HepG2 (cell line): Measurements from ENCODE around the gene ANKRD66.

ENCODE experiments used
- ADNP ChIP-seq: sonication (generic); formaldehyde crosslinking; IDR thresholded peaks from 2 replicates; pipeline ENCODE4 v1.4.0; 2020; ENCODE audit warnings: missing genetic modification reagents
- CENPX ChIP-seq: sonication (generic); formaldehyde crosslinking; IDR thresholded peaks from 2 replicates; pipeline ENCODE4 v1.9.0; 2021; ENCODE audit warnings: mild to moderate bottlenecking, missing genetic modification reagents, moderate library complexity
- EZH2 ChIP-seq: conservative IDR thresholded peaks from 2 replicates; pipeline ENCODE4 v1.6.1; 2012; ENCODE audit warnings: mild to moderate bottlenecking, low read depth, low read length, moderate library complexity
- FOSL2 ChIP-seq: sonication (generic); formaldehyde crosslinking; IDR thresholded peaks from 2 replicates; pipeline ENCODE4 v1.4.0; 2020; ENCODE audit warnings: missing genetic modification reagents
- JUNB ChIP-seq: sonication (generic); formaldehyde crosslinking; IDR thresholded peaks from 2 replicates; pipeline ENCODE4 v1.8.0; 2022; ENCODE audit warnings: missing genetic modification reagents, mild to moderate bottlenecking, borderline replicate concordance
- KLF16 ChIP-seq, 2 experiments: sonication (generic) in 1 of 2; formaldehyde crosslinking in 1 of 2; IDR thresholded peaks; 2 replicates each; pipeline versions ENCODE4 v1.6.1 to v1.8.0; 2016 to 2023; ENCODE audit warnings: missing genetic modification reagents in 2 of 2, missing compliant biosample characterization in 1 of 2
- MED13 ChIP-seq: sonication (generic); formaldehyde crosslinking; IDR thresholded peaks from 2 replicates; pipeline ENCODE4 v1.5.0; 2020; ENCODE audit warnings: missing genetic modification reagents
- POLR2A ChIP-seq, 2 experiments: IDR thresholded peaks; 2 replicates each; pipeline ENCODE4 v1.6.1; 2011; ENCODE audit warnings: low read depth in 2 of 2, low read length in 2 of 2, mild to moderate bottlenecking in 1 of 2, moderate library complexity in 1 of 2; ENCODE audit not compliant: insufficient read depth in 1 of 2
- RFXAP ChIP-seq: sonication (generic); formaldehyde crosslinking; IDR thresholded peaks from 2 replicates; pipeline ENCODE4 v1.4.0; 2020; ENCODE audit warnings: missing genetic modification reagents, borderline replicate concordance
- SP1 ChIP-seq, 2 experiments: fragments of 450-650 bp in 1 of 2; sonication (generic) in 1 of 2; formaldehyde crosslinking in 1 of 2; IDR thresholded peaks; 2 replicates each; pipeline versions ENCODE4 v1.4.0 to v1.6.1; 2016 to 2020; ENCODE audit warnings: missing genetic modification reagents in 1 of 2
- TF ChIP-seq, protein P1 (sequence below): sonication (generic); formaldehyde crosslinking; IDR thresholded peaks from 2 replicates; pipeline ENCODE4 v1.4.0; 2020; ENCODE audit warnings: mild to moderate bottlenecking, missing genetic modification reagents, borderline replicate concordance

DNA sequence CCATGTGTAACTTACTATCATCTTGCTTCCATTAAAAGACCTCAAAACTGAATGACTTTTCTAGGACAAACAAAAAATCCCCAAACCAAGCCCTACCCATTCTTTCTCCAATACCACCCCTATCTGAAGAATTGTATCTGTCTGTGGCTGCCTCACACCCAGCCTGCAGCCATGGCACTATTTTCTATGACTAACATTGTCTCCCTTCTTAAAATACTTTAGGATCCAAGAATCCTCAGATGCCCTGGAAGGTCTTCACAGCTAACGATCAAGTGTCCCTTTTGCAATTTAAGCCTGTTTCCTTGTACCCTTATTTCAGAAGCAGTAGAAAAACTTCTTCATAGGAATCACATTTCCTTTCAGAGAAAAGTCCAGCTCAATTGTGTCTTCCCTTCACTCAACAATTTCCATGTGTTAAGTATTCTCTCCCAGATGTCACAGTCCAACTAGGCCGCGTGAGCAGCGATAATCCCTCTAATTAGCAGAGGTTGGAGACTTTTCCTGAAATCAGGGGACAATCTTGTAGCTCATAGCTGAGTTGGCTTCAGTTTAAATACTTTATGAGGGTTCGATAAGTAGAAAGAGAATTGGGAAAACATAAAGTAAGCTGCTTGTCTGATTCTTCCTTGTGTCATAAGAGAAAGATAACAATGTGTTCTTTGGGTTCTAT, 41.3 kb downstream of the ANKRD66 start:
- TF ChIP-seq RFXAP (CRISPR knock-in tag) (no peak), KLF16 (CRISPR knock-in tag; IDR thresholded peaks at IDR 0.05) (no peak), SP1 (IDR thresholded peaks at IDR 0.05) (no peak), SP1 (CRISPR knock-in tag; IDR thresholded peaks at IDR 0.05) (no peak), ADNP (no peak), POLR2A (IDR thresholded peaks at IDR 0.05; ENCODE audit: insufficient read depth in 1 of 2, low read depth in 2 of 2, low read length in 2 of 2) (no peak), FOSL2 (CRISPR knock-in tag) (no peak), CENPX (CRISPR knock-in tag) (no peak), MED13 (no peak), JUNB (CRISPR knock-in tag) (no peak), EZH2 (no peak)
- TF ChIP-seq, protein P1, sequence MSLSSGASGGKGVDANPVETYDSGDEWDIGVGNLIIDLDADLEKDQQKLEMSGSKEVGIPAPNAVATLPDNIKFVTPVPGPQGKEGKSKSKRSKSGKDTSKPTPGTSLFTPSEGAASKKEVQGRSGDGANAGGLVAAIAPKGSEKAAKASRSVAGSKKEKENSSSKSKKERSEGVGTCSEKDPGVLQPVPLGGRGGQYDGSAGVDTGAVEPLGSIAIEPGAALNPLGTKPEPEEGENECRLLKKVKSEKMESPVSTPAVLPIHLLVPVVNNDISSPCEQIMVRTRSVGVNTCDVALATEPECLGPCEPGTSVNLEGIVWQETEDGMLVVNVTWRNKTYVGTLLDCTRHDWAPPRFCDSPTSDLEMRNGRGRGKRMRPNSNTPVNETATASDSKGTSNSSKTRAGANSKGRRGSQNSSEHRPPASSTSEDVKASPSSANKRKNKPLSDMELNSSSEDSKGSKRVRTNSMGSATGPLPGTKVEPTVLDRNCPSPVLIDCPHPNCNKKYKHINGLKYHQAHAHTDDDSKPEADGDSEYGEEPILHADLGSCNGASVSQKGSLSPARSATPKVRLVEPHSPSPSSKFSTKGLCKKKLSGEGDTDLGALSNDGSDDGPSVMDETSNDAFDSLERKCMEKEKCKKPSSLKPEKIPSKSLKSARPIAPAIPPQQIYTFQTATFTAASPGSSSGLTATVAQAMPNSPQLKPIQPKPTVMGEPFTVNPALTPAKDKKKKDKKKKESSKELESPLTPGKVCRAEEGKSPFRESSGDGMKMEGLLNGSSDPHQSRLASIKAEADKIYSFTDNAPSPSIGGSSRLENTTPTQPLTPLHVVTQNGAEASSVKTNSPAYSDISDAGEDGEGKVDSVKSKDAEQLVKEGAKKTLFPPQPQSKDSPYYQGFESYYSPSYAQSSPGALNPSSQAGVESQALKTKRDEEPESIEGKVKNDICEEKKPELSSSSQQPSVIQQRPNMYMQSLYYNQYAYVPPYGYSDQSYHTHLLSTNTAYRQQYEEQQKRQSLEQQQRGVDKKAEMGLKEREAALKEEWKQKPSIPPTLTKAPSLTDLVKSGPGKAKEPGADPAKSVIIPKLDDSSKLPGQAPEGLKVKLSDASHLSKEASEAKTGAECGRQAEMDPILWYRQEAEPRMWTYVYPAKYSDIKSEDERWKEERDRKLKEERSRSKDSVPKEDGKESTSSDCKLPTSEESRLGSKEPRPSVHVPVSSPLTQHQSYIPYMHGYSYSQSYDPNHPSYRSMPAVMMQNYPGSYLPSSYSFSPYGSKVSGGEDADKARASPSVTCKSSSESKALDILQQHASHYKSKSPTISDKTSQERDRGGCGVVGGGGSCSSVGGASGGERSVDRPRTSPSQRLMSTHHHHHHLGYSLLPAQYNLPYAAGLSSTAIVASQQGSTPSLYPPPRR (CRISPR knock-in tag) = no peak
